IMR-90 (cell line): ENCODE results near the gene STYXL1. TPM values are rescaled to one million over a fixed set of nuclear protein-coding genes. Genes with fewer than 3 reads are reported as not detected.
"Not testable (repeated sequence)": the region's sequence is repeated elsewhere in the genome, so short reads cannot be mapped to it uniquely, and the experiment has no call there.

Experiments
- ATAC-seq: fragments of 200-7000 bp; cut with Tn5 transposase; 2 replicates; pipeline ENCODE4 v1.9.1; 2020; ENCODE audit warnings: low read depth, mild to moderate bottlenecking, moderate library complexity
- BruUV-seq: library from RNA; stranded (reverse); fragments of 400-500 nt; replicated peaks from 2 replicates; lab custom pipeline; 2021; lab: Mats Ljungman, UMichigan
- CTCF ChIA-PET: fragments of 300-600 bp; formaldehyde crosslinking; extraction: SDS; loops from one replicate; lab custom pipeline; 2021; ENCODE audit warnings: antibody characterized with exemption; lab: Yijun Ruan, JAX
- POLR2A ChIA-PET: fragments of 300-600 bp; sonication (Branson Sonifier 250); formaldehyde crosslinking; loops from one replicate; lab custom pipeline; 2022; ENCODE audit warnings: antibody characterized with exemption; ENCODE audit not compliant: unreplicated experiment; lab: Charles Lee
- DNase-seq: peaks from one replicate; pipeline ENCODE4 v3.0.0; 2013
- H2AFZ ChIP-seq: replicated peaks from 2 replicates; pipeline ENCODE3; 2013; ENCODE audit warnings: low read length, mild to moderate bottlenecking; ENCODE audit not compliant: poor library complexity
- H2AK5ac ChIP-seq: 2 replicates; pipeline ENCODE4 v1.6.1; 2013; ENCODE audit warnings: low read depth, low read length, inconsistent platforms
- H2AK9ac ChIP-seq: replicated peaks from 2 replicates; pipeline ENCODE3; 2013; ENCODE audit warnings: mild to moderate bottlenecking, low read depth, low read length, moderate library complexity; ENCODE audit not compliant: poor library complexity
- H2BK120ac ChIP-seq: 2 replicates; pipeline ENCODE4 v1.6.1; 2013; ENCODE audit warnings: low read depth, low read length, inconsistent platforms
- H2BK15ac ChIP-seq: 3 replicates; pipeline ENCODE4 v1.6.1; 2013; ENCODE audit warnings: low read depth, low read length, inconsistent platforms
- H2BK20ac ChIP-seq: 2 replicates; pipeline ENCODE4 v1.6.1; 2013; ENCODE audit warnings: low read depth, mild to moderate bottlenecking, inconsistent platforms, low read length, moderate library complexity
- H2BK5ac ChIP-seq: 2 replicates; pipeline ENCODE4 v1.6.1; 2013; ENCODE audit warnings: mild to moderate bottlenecking, low read depth, low read length, inconsistent platforms; ENCODE audit not compliant: poor library complexity, severe bottlenecking
- H3K14ac ChIP-seq: replicated peaks from 2 replicates; pipeline ENCODE4 v1.6.1; 2013; ENCODE audit warnings: low read depth, low read length, inconsistent platforms
- H3K18ac ChIP-seq: 2 replicates; pipeline ENCODE4 v1.6.1; 2013; ENCODE audit warnings: low read depth, low read length, control low read depth
- H3K23ac ChIP-seq: 2 replicates; pipeline ENCODE4 v1.6.1; 2013; ENCODE audit warnings: low read depth, low read length, inconsistent platforms
- H3K27ac ChIP-seq: 2 replicates; pipeline ENCODE4 v1.5.1; 2013; ENCODE audit warnings: mild to moderate bottlenecking, control low read depth, low read length; ENCODE audit not compliant: insufficient read depth
- H3K27me3 ChIP-seq: 2 replicates; pipeline ENCODE4 v1.6.1; 2013; ENCODE audit warnings: low read length; ENCODE audit not compliant: control insufficient read depth, insufficient read depth
- H3K36me3 ChIP-seq: 2 replicates; pipeline ENCODE4 v1.6.1; 2013; ENCODE audit warnings: low read length, mixed read lengths; ENCODE audit not compliant: control insufficient read depth, insufficient read depth
- H3K4ac ChIP-seq: 2 replicates; pipeline ENCODE4 v1.6.1; 2013; ENCODE audit warnings: low read depth, low read length, inconsistent platforms
- H3K4me1 ChIP-seq: 2 replicates; pipeline ENCODE4 v1.6.1; 2013; ENCODE audit warnings: low read length, mixed read lengths; ENCODE audit not compliant: control insufficient read depth, insufficient read depth
- H3K4me2 ChIP-seq: 2 replicates; pipeline ENCODE4 v1.6.1; 2013; ENCODE audit warnings: low read depth, mild to moderate bottlenecking, control low read depth, low read length, moderate library complexity
- H3K4me3 ChIP-seq: 2 replicates; pipeline ENCODE4 v1.5.1; 2013; ENCODE audit warnings: low read depth, mild to moderate bottlenecking, control low read depth, low read length, moderate library complexity; ENCODE audit not compliant: insufficient read depth
- H3K56ac ChIP-seq: 2 replicates; pipeline ENCODE4 v1.6.1; 2013; ENCODE audit warnings: low read length, inconsistent platforms; ENCODE audit not compliant: insufficient read depth; ENCODE audit errors: extremely low read depth
- H3K79me1 ChIP-seq, 2 experiments: 2 replicates each; pipeline ENCODE4 v1.6.1; 2013; ENCODE audit warnings: low read length in 2 of 2, inconsistent platforms in 1 of 2, low read depth in 1 of 2
- H3K9ac ChIP-seq: 2 replicates; pipeline ENCODE4 v1.6.1; 2013; ENCODE audit warnings: low read depth, low read length, control low read depth
- H3K9me1 ChIP-seq: 2 replicates; pipeline ENCODE4 v1.6.1; 2013; ENCODE audit warnings: low read length, inconsistent platforms; ENCODE audit not compliant: insufficient read depth
- H3K9me3 ChIP-seq: 2 replicates; pipeline ENCODE4 v1.6.1; 2013; ENCODE audit warnings: low read length; ENCODE audit not compliant: control insufficient read depth, insufficient read depth
- H4K20me1 ChIP-seq: 2 replicates; pipeline ENCODE4 v1.6.1; 2013; ENCODE audit warnings: low read length, inconsistent platforms; ENCODE audit not compliant: insufficient read depth
- H4K5ac ChIP-seq: 2 replicates; pipeline ENCODE4 v1.6.1; 2013; ENCODE audit warnings: mild to moderate bottlenecking, low read depth, low read length, control low read depth
- H4K8ac ChIP-seq, 2 experiments: 2 replicates each; pipeline ENCODE4 v1.6.1; 2013; ENCODE audit warnings: low read depth in 2 of 2, low read length in 2 of 2, control low read depth in 1 of 2, inconsistent platforms in 1 of 2
- H4K91ac ChIP-seq: 2 replicates; pipeline ENCODE4 v1.6.1; 2013; ENCODE audit warnings: low read depth, low read length, inconsistent platforms; ENCODE audit not compliant: insufficient read depth
- WGBS, 2 experiments: methylation state at CpG; one replicate each; pipeline versions ENCODE4 v1.1.5 to v1.1.7; 2013; ENCODE audit warnings: missing lambda C conversion rate in 2 of 2; ENCODE audit not compliant: insufficient read length in 1 of 2; ENCODE audit errors: extremely low coverage in 2 of 2; 5-methylcytosine and 5-hydroxymethylcytosine counted together
- dilution Hi-C: fragments of 300-500 bp; cut with HindIII; formaldehyde crosslinking; loops from one replicate; pipeline ENCODE4 v1.14.3; 2018; ENCODE audit warnings: low sequenced_read_pairs; ENCODE audit not compliant: unreplicated experiment
- in situ Hi-C: fragments of 300-500 bp; cut with MboI; formaldehyde crosslinking; loops from 3 replicates; pipeline ENCODE4 v1.14.3; 2019; ENCODE audit warnings: low sequenced_read_pairs, inconsistent platforms, mixed read lengths
- intact Hi-C: fragments of 100-400 bp; cut with micrococcal nuclease; formaldehyde crosslinking; loops from 2 replicates; pipeline ENCODE4 v1.10.0; 2022
- polyA plus RNA-seq, 3 experiments: library from polyadenylated mRNA; depleted of rRNA; stranded (reverse); fragments of >200 nt; gene quantifications; 2 replicates each; pipeline ENCODE4 v1.2.3, GENCODE V29; 2012; ENCODE audit warnings: low replicate concordance in 1 of 3
- total RNA-seq: library from RNA; depleted of rRNA; stranded (reverse); fragments of >200 nt; gene quantifications from 2 replicates; pipeline ENCODE4 v1.2.3, GENCODE V29; 2012

Gene STYXL1
- total and polyA plus RNA-seq, 2 of the 4 experiments (the other 2 are of a cell fraction) = 66.1 to 73.8 TPM

DNA sequence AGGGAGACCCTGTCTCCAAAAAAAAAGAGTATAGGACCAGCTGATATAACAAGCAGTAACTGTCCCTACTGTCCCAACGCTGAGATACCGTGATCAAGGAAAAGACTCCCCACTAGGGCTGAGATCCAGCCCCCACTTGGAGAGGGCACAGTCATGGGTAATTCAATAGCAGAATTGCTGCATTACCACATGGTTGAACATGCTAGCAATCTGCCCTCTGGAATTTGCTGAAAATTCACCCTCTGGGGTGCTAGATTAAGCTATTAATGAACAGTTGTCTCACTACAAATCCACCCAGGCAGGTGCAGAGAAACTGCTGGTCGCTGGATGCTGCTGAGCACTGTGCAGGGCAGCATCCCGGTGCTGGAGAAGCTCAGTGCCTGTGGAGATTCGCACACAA is 46.5 kb upstream of the STYXL1 start:
- H2AK9ac ChIP-seq, H3K9ac ChIP-seq, intact Hi-C loops, H3K23ac ChIP-seq, H2AK5ac ChIP-seq, DNase-seq, H3K79me1 ChIP-seq, H3K9me3 ChIP-seq, POLR2A ChIA-PET, H3K4me2 ChIP-seq, H2BK120ac ChIP-seq, H3K9me1 ChIP-seq, H3K18ac ChIP-seq, H3K27ac ChIP-seq, H2BK15ac ChIP-seq, BruUV-seq, H3K4me3 ChIP-seq, H3K56ac ChIP-seq, H3K14ac ChIP-seq, H4K91ac ChIP-seq, H3K4ac ChIP-seq, H2AFZ ChIP-seq, H2BK5ac ChIP-seq, H3K36me3 ChIP-seq, H2BK20ac ChIP-seq, dilution Hi-C loops, H3K4me1 ChIP-seq, H4K20me1 ChIP-seq, H4K8ac ChIP-seq, ATAC-seq, H3K27me3 ChIP-seq, in situ Hi-C loops, H4K5ac ChIP-seq: not testable (repeated sequence)
- no CpG with 5 or more reads among the region's 5 CpGs for WGBS, 2 experiments
- CTCF ChIA-PET = interaction anchor here (1.2 kb wide), 1 partner anchor 25 kb away, joined by 3 read pairs; no protein-coding TSS in a partner anchor
